ENCODE data around the gene MDFI. TPM values are rescaled to one million over a fixed set of nuclear protein-coding genes. Genes with fewer than 3 reads are reported as not detected.
A peak's percentile ranks its signal among the peaks of the same experiment; 100 is the strongest.

The MDFI gene
- total and polyA plus RNA-seq, 8 donors = 25.9 to 139 (median 108) TPM

DNA sequence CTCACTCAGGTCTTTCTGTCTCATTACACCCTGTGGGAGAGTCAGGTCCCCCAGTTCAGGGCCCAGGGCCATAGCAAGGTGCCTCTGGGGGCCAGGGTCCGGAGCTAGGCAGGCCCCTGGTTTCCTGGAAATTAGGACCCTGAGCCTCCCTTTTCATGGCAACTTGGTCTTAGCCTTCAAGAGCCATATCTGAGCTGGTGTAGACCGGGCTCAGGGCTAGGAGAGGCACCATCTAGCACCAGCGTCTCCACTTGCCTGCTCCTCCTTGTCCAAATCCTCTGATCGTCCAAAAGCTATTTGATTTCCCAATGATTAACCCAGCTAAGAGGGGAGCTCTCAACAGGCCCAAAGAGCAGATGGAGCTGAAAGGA, 5.6 kb downstream of the MDFI start:
- no peak overlapping the region for H3K27ac ChIP-seq
- H3K4me1 ChIP-seq = peaks cover 0 to 5% of the 10 kb centered on the region in 2 donors
- DNase-seq = no peak
- intact Hi-C loops (cut with DNase I) = no loop called here
- H3K4me3 ChIP-seq = no peak overlapping the region
- peaks cover 0 to 19% of the 10 kb centered on the region in 2 donors for H3K27me3 ChIP-seq
- H3K36me3 ChIP-seq = no peaks in the 10 kb centered on the region
- no peak for ATAC-seq
- TF ChIP-seq, protein P1, sequence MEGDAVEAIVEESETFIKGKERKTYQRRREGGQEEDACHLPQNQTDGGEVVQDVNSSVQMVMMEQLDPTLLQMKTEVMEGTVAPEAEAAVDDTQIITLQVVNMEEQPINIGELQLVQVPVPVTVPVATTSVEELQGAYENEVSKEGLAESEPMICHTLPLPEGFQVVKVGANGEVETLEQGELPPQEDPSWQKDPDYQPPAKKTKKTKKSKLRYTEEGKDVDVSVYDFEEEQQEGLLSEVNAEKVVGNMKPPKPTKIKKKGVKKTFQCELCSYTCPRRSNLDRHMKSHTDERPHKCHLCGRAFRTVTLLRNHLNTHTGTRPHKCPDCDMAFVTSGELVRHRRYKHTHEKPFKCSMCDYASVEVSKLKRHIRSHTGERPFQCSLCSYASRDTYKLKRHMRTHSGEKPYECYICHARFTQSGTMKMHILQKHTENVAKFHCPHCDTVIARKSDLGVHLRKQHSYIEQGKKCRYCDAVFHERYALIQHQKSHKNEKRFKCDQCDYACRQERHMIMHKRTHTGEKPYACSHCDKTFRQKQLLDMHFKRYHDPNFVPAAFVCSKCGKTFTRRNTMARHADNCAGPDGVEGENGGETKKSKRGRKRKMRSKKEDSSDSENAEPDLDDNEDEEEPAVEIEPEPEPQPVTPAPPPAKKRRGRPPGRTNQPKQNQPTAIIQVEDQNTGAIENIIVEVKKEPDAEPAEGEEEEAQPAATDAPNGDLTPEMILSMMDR (IDR thresholded peaks at IDR 0.05) = no peak
- H3K9me3 ChIP-seq = no peaks in the 10 kb centered on the region

DNA sequence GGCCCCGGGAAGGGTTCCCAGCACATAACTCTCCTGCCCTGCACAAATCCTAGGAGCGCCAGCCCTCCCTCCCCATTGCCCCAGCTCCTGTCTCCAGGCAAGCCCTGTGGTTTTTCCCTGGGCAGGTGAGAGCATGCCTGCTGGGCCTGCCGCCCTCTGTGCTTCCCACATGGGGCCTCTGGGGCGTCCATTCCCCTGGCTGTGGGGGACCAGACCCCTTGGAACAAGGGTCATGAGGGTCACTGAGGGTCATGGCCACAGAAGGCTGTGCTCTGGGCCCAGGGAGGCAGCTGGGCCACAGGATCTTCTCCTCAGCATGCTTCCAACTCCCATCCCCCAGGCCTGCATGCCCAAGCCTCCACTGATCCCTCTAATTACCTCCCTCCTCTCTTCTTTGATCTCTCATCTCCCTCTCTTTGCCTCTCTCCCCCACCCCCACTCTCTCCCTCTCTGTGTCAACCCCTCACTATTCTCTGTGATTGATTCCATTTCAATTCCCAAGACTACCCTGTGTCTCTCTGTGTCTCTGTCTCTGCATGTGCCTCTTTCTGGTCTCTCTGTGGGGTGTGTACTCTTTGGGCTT, 6.1 kb downstream of the MDFI start:
- Histone ChIP-seq H3K4me3 (no peak overlapping the region), H3K4me1 (no peaks in the 10 kb centered on the region)

DNA sequence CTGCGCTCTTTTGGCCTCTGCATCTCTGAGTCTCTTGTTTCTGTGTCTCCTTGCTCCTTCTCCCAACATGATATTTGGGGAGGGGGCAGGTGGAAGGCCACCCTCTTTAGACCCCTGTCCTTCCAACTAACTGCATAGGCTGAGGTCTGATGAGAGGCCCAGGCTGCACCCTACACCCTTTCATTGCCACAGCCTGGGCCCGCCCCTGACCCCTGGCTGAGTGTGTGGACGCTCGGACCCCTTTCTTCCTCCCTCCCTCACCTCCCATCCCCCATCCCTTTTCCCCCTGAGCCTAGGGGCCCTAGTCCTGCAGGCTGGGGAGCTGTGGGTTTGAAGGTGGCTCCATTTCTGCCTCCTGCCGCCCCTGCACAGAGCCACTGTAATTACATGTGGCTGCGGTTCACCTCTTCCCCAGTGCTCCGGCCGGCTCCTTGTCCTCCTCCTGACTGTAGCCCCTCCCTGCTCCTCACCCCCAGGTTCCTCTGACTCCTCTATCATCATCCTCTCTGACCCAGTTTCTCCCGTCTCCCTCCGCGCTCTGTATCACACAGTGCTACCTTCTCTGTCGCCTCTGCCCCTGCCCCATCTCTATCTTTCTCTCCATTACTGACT, 6.8 kb downstream of the MDFI start:
- ATAC-seq (no peak), DNase-seq (no peak)
- Histone ChIP-seq H3K27me3 (peaks cover 0 to 7% of the 10 kb centered on the region in 2 donors), H3K4me3 (no peak overlapping the region), H3K27ac (no peak overlapping the region), H3K9me3 (no peaks in the 10 kb centered on the region), H3K36me3 (peaks cover 0 to 6% of the 10 kb centered on the region in 2 donors), H3K4me1 (no peaks in the 10 kb centered on the region)
- TF ChIP-seq, protein P1 (IDR thresholded peaks at IDR 0.05) = no peak
- intact Hi-C loops (cut with DNase I) = no loop called here

More for the DNA sequence above, 6.1 kb downstream of the MDFI start:
- intact Hi-C loops (cut with DNase I) = no loop called here
- no peak overlapping the region for H3K27ac ChIP-seq
- TF ChIP-seq, protein P1 (IDR thresholded peaks at IDR 0.05) = no peak
- no peaks in the 10 kb centered on the region for H3K9me3 ChIP-seq
- ATAC-seq = no peak
- peaks cover 0 to 14% of the 10 kb centered on the region in 2 donors for H3K27me3 ChIP-seq
- H3K36me3 ChIP-seq = peaks cover 0 to under 1% of the 10 kb centered on the region in 2 donors
- DNase-seq = no peak

DNA sequence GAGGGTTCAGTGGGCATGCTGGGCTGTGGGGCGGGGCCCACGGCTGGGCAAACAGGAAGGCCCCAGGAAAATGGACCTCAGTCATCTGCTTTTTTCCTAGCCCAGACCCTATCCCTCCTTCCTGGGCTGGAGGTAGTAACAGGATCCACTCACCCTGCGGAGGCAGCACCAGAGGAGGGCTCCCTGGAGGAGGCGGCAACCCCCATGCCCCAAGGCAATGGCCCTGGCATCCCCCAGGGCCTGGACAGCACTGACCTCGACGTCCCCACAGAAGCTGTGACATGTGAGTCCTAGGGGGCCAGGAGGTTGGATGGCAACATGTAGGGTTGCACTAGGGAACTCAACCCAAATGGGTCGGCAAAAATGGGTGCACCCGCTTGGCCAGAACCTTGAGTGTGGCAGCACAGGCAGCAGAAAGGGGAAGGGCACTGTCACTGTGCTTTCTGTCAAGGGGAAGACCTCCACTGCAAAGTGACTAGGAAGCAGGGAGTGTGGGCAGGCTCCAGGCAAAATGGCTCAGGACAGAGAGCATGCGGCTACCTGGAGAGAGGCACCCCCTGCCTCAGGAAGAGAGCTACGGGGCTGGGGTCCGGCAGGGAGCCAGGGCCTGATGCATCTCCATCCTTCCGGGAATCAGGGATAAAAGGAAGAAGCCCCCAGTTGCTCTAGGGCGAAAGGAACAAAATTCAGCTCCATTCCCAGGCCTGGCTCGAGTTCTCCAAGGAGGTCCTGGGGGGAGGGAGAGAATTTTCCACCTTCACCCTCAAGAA, 7.9 kb downstream of the MDFI start:
- Histone ChIP-seq H3K4me3 (no peak overlapping the region), H3K9me3 (no peaks in the 10 kb centered on the region), H3K27me3 (no peaks in the 10 kb centered on the region), H3K27ac (no peak overlapping the region), H3K36me3 (peaks cover 0 to 6% of the 10 kb centered on the region in 2 donors), H3K4me1 (no peaks in the 10 kb centered on the region)
- intact Hi-C loops (cut with DNase I) = no loop called here
- DNase-seq (no peak), ATAC-seq (no peak)
- TF ChIP-seq, protein P1 (IDR thresholded peaks at IDR 0.05) = no peak

DNA sequence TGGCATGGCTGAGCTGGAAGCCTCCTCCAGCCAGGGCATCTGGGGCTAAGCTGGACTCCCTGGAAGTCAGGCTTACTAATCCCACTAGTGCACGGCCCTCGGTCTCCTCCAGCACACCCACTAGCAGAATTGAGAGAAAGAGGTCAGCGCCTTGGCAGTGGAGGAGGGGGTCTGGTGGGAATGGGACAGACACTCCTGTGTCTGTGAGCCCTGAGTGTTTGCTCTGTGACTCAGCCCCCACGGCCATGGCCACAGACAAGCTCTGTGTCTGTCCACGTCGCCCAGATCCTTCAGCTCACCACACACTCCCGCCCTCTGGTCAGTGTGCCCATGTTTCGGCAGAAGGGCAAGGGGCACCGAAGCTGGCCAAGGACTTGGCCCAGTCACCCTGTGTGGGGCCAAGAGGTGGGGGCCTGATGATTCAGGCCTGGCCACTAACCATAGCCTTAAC, 8.8 kb downstream of the MDFI start:
- Histone ChIP-seq H3K9me3 (no peaks in the 10 kb centered on the region), H3K4me3 (no peak overlapping the region), H3K36me3 (peaks cover 0 to 9% of the 10 kb centered on the region in 2 donors), H3K4me1 (no peaks in the 10 kb centered on the region), H3K27ac (no peak overlapping the region), H3K27me3 (no peaks in the 10 kb centered on the region)
- TF ChIP-seq, protein P1 (IDR thresholded peaks at IDR 0.05) = no peak
- intact Hi-C loops (cut with DNase I) = no loop called here
- DNase-seq (no peak), ATAC-seq (peak; percentile 24)

All from left lung (tissue), 10 donors.